Endothelial cell of umbilical vein (primary cell): ENCODE measurements around the gene FBXO30. TPM values are rescaled to one million over a fixed set of nuclear protein-coding genes. Genes with fewer than 3 reads are reported as not detected.

ENCODE experiments used
- BruUV-seq: library from RNA; stranded (reverse); fragments of 400-500 nt; replicated peaks from 2 replicates; lab custom pipeline; 2021; lab: Mats Ljungman, UMichigan
- CTCF ChIA-PET: fragments of 300-600, 350-600 bp; sonication (Branson Sonifier 250); formaldehyde crosslinking; loops from one replicate; lab custom pipeline; 2021; ENCODE audit warnings: antibody characterized with exemption, inconsistent platforms; lab: Charles Lee
- POLR2A ChIA-PET: fragments of 300-600, 350-600 bp; sonication (Branson Sonifier 250); formaldehyde crosslinking; loops from one replicate; lab custom pipeline; 2021; ENCODE audit warnings: antibody characterized with exemption, inconsistent platforms; lab: Charles Lee
- DNase-seq: peaks from one replicate; pipeline ENCODE4 v3.0.0-alpha.2; 2011; ENCODE audit warnings: low read depth, low spot score
- FAIRE-seq: peaks from 2 replicates; lab custom pipeline; 2011; peaks lifted over from hg19 to GRCh38; lab: Jason Lieb, UNC
- H2AFZ ChIP-seq: 2 replicates; pipeline ENCODE4 v1.6.0; 2012; ENCODE audit warnings: low read depth, low read length, control low read depth, inconsistent platforms
- H3K27ac ChIP-seq: 2 replicates; pipeline ENCODE4 v1.5.1; 2011; ENCODE audit warnings: low read depth, mild to moderate bottlenecking, control low read depth, low read length, moderate library complexity; ENCODE audit not compliant: insufficient read depth
- H3K27me3 ChIP-seq, 2 experiments: 2 replicates each; pipeline versions ENCODE4 v1.6.0 to v1.6.1; 2011; ENCODE audit warnings: low read length in 2 of 2, mixed read lengths in 1 of 2; ENCODE audit not compliant: control insufficient read depth in 2 of 2, insufficient read depth in 2 of 2
- H3K36me3 ChIP-seq, 2 experiments: 2 replicates in 1 of 2; 3 replicates in 1 of 2; pipeline ENCODE4 v1.5.1; 2011; ENCODE audit warnings: low read length in 2 of 2, mild to moderate bottlenecking in 1 of 2, moderate library complexity in 1 of 2; ENCODE audit not compliant: control insufficient read depth in 2 of 2, insufficient read depth in 2 of 2; ENCODE audit errors: extremely low read depth in 1 of 2
- H3K4me1 ChIP-seq: 3 replicates; pipeline ENCODE4 v1.5.1; 2011; ENCODE audit warnings: mild to moderate bottlenecking, low read length; ENCODE audit not compliant: control insufficient read depth, insufficient read depth; ENCODE audit errors: extremely low read depth
- H3K4me2 ChIP-seq: 2 replicates; pipeline ENCODE4 v1.6.1; 2011; ENCODE audit warnings: low read length, control low read depth, mixed read lengths; ENCODE audit not compliant: insufficient read depth
- H3K4me3 ChIP-seq, 3 experiments: fragments of 200-600 bp in 1 of 3; sonication (generic), shearing (Covaris generic) in 1 of 3; replicated peaks in 1 of 3; 2 replicates each; pipeline ENCODE4 v1.5.1; 2011 to 2016; ENCODE audit warnings: control low read depth in 3 of 3, low read length in 3 of 3, mild to moderate bottlenecking in 2 of 3, inconsistent platforms in 1 of 3, low read depth in 1 of 3, moderate library complexity in 1 of 3; ENCODE audit not compliant: insufficient read depth in 1 of 3
- H3K79me2 ChIP-seq: 2 replicates; pipeline ENCODE4 v1.6.0; 2012; ENCODE audit warnings: low read length, inconsistent platforms; ENCODE audit not compliant: control insufficient read depth, insufficient read depth
- H3K9ac ChIP-seq: replicated peaks from 2 replicates; pipeline ENCODE3; 2011; ENCODE audit warnings: low read length, control low read depth; ENCODE audit not compliant: insufficient read depth; ENCODE audit errors: extremely low read depth
- H3K9me1 ChIP-seq: replicated peaks from 3 replicates; pipeline ENCODE4 v1.6.0; 2011; ENCODE audit warnings: mild to moderate bottlenecking, low read length; ENCODE audit not compliant: control insufficient read depth, insufficient read depth; ENCODE audit errors: extremely low read depth
- H3K9me3 ChIP-seq: replicated peaks from 2 replicates; pipeline ENCODE4 v1.5.1; 2012; ENCODE audit warnings: low read length, inconsistent platforms; ENCODE audit not compliant: control insufficient read depth, insufficient read depth
- H4K20me1 ChIP-seq: replicated peaks from 2 replicates; pipeline ENCODE3; 2011; ENCODE audit warnings: mild to moderate bottlenecking, low read length; ENCODE audit not compliant: control insufficient read depth, insufficient read depth; ENCODE audit errors: extremely low read depth
- EZH2 ChIP-seq: IDR thresholded peaks from 2 replicates; pipeline ENCODE4 v1.6.1; 2012; ENCODE audit warnings: borderline replicate concordance, low read depth, mild to moderate bottlenecking, moderate library complexity, low read length, inconsistent platforms; ENCODE audit not compliant: severe bottlenecking
- FOS ChIP-seq: IDR thresholded peaks from 2 replicates; pipeline ENCODE4 v1.6.1; 2011; ENCODE audit warnings: mild to moderate bottlenecking, low read length, moderate library complexity, borderline replicate concordance; ENCODE audit not compliant: insufficient read depth
- GATA2 ChIP-seq: IDR thresholded peaks from 2 replicates; pipeline ENCODE4 v1.7.0; 2011; ENCODE audit warnings: low read depth, mild to moderate bottlenecking, moderate library complexity, mixed read lengths, low read length; ENCODE audit not compliant: insufficient read length, insufficient read depth
- JUN ChIP-seq: IDR thresholded peaks from 2 replicates; pipeline ENCODE4 v1.6.1; 2011; ENCODE audit warnings: borderline replicate concordance, low read depth; ENCODE audit not compliant: insufficient read length, insufficient read depth
- MYC ChIP-seq: IDR thresholded peaks from one replicate; pipeline ENCODE4 v1.6.1; 2011; ENCODE audit warnings: mild to moderate bottlenecking, low read depth, low read length
- POLR2A ChIP-seq: IDR thresholded peaks from 2 replicates; pipeline ENCODE4 v1.6.1; 2012; ENCODE audit warnings: low read depth, mild to moderate bottlenecking, control low read depth, low read length
- POLR2AphosphoS5 ChIP-seq: IDR thresholded peaks from 2 replicates; pipeline ENCODE4 v1.6.1; 2012; ENCODE audit warnings: low read depth, mild to moderate bottlenecking, control low read depth, low read length, moderate library complexity; ENCODE audit not compliant: insufficient read depth
- dilution Hi-C: fragments of 300-500 bp; cut with MboI; formaldehyde crosslinking; loops from one replicate; pipeline ENCODE4 v1.15.0; 2019; ENCODE audit warnings: low sequenced_read_pairs; ENCODE audit not compliant: extremely low pct_ligation_motif_present
- intact Hi-C: fragments of 100-400 bp; cut with micrococcal nuclease; formaldehyde crosslinking; loops from one replicate; pipeline ENCODE4 v1.10.0; 2022
- polyA plus RNA-seq, 4 experiments: library from polyadenylated mRNA; depleted of rRNA in 3 of 4; stranded (reverse) in 3 of 4; unstranded in 1 of 4; fragments of >200 nt; gene quantifications; 2 replicates each; pipeline versions ENCODE4 v1.2.1 to v1.2.3, GENCODE V29; 2011 to 2012; ENCODE audit warnings: missing spikeins in 1 of 4
- total RNA-seq: library from RNA; stranded (reverse); gene quantifications from 2 replicates; pipeline ENCODE4 v1.2.3, GENCODE V29; 2021
- TF ChIP-seq, protein P1 (sequence below): IDR thresholded peaks from 2 replicates; pipeline ENCODE4 v1.6.1; 2011; ENCODE audit not compliant: insufficient read depth, insufficient read length
- TF ChIP-seq, protein P2 (sequence below), 2 donors: IDR thresholded peaks; 1 replicate in 1 of 2; 2 replicates in 1 of 2; pipeline ENCODE4 v1.5.1; 2011; ENCODE audit warnings: low read length in 2 of 2, mild to moderate bottlenecking in 2 of 2, moderate library complexity in 2 of 2, control low read depth in 1 of 2, inconsistent platforms in 1 of 2, low read depth in 1 of 2; ENCODE audit not compliant: insufficient read depth in 1 of 2; ENCODE audit errors: extremely low read depth in 1 of 2

Gene FBXO30
- total and polyA plus RNA-seq, 2 donors (not counting 3 experiments of a cell fraction or from before 2014, with no cell fraction given): 3.3 to 11.1 TPM

DNA sequence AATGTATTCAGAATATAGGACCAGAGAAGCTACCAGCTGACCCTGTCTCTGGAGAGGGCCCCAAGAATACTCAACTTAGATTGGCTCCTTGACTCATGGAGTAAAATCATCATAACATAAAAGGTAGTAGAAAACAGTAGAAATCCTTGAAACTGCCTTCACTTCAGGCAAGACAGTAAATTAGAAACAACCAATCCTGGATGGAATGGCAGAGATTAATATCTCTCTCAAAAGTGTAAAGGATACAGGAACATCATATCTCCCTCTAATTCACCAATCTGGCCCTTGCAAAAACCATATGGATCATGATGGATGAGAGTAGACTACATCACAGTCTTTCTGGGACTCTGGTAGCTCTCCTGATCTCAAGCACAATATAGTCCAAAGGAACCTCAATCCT is 58.9 kb downstream of the FBXO30 start:
- Histone ChIP-seq H3K9me1 (no peaks in the 10 kb centered on the region), H3K9ac (no peak overlapping the region), H3K9me3 (no peaks in the 10 kb centered on the region), H2AFZ (no peak overlapping the region), H3K4me3 (no peak overlapping the region), H4K20me1 (no peaks in the 10 kb centered on the region), H3K36me3 (no peaks in the 10 kb centered on the region), H3K4me2 (no peak overlapping the region), H3K27me3 (no peaks in the 10 kb centered on the region), H3K79me2 (no peaks in the 10 kb centered on the region), H3K4me1 (no peaks in the 10 kb centered on the region), H3K27ac (no peak overlapping the region)
- FAIRE-seq (no peak), DNase-seq (no peak)
- ChIA-PET CTCF (no interaction called here), POLR2A (no interaction called here)
- no peak for TF ChIP-seq MYC
- no peak for TF ChIP-seq GATA2
- TF ChIP-seq, protein P1, sequence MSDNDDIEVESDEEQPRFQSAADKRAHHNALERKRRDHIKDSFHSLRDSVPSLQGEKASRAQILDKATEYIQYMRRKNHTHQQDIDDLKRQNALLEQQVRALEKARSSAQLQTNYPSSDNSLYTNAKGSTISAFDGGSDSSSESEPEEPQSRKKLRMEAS: no peak
- no peak for TF ChIP-seq JUN
- no peak for TF ChIP-seq POLR2AphosphoS5
- TF ChIP-seq FOS: no peak
- TF ChIP-seq POLR2A: no peak
- TF ChIP-seq, protein P2, sequence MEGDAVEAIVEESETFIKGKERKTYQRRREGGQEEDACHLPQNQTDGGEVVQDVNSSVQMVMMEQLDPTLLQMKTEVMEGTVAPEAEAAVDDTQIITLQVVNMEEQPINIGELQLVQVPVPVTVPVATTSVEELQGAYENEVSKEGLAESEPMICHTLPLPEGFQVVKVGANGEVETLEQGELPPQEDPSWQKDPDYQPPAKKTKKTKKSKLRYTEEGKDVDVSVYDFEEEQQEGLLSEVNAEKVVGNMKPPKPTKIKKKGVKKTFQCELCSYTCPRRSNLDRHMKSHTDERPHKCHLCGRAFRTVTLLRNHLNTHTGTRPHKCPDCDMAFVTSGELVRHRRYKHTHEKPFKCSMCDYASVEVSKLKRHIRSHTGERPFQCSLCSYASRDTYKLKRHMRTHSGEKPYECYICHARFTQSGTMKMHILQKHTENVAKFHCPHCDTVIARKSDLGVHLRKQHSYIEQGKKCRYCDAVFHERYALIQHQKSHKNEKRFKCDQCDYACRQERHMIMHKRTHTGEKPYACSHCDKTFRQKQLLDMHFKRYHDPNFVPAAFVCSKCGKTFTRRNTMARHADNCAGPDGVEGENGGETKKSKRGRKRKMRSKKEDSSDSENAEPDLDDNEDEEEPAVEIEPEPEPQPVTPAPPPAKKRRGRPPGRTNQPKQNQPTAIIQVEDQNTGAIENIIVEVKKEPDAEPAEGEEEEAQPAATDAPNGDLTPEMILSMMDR (IDR thresholded peaks at IDR 0.05; ENCODE audit: extremely low read depth in 1 of 2, insufficient read depth in 1 of 2, low read depth in 1 of 2, low read length in 2 of 2): no peak
- no peak for TF ChIP-seq EZH2
- no TSS peak for BruUV-seq
- dilution Hi-C loops: no loop called here
- intact Hi-C loops: no loop called here
